Activated CD4-positive, alpha-beta T cell treated with anti-CD3 and anti-CD28 coated beads, Interleukin-2, amount 50 U/mL, for 16 hours (primary cell): ENCODE data around the gene MYH1.

Experiments
- DNase-seq: peaks from one replicate; pipeline ENCODE4 v3.0.0-alpha.2; 2020

Gene MYH1

GRCh38 chr17:10477701-10478100 is 40.6 kb downstream of the MYH1 start:
- DNase-seq, result no peak

GRCh38 chr17:10474536-10474935 is 43.8 kb downstream of the MYH1 start:
- DNase-seq, result no peak

- no peak for DNase-seq
Measured at GRCh38 chr17:10471858-10472257, 46.5 kb downstream of the MYH1 start.

- DNase-seq, result no peak
Measured at GRCh38 chr17:10469459-10469858, 48.9 kb downstream of the MYH1 start, which contains the start of gene MYH4. Gene MYH4, minus strand, starts transcription at chr17:10469559. Its CDS starts 2,814 bp downstream, at chr17:10466745.

GRCh38 chr17:10463402-10463801 is 54.9 kb downstream of the MYH1 start:
- DNase-seq, result no peak

GRCh38 chr17:10460062-10460461 is 58.3 kb downstream of the MYH1 start:
- DNase-seq, result no peak

GRCh38 chr17:10458701-10459100 is 59.6 kb downstream of the MYH1 start:
- DNase-seq, result no peak

- DNase-seq, result no peak
Measured at GRCh38 chr17:10457952-10458351, 60.4 kb downstream of the MYH1 start.

- no peak for DNase-seq
Measured at GRCh38 chr17:10447026-10447931, 71.1 kb downstream of the MYH1 start.
